Glutamatergic neuron (in vitro differentiated cells): ENCODE results near the gene LMAN1L. TPM values are rescaled to one million over a fixed set of nuclear protein-coding genes. Genes with fewer than 3 reads are reported as not detected.
A peak's percentile ranks its signal among the peaks of the same experiment; 100 is the strongest.

ENCODE experiments used
- DNase-seq: peaks from one replicate; pipeline ENCODE4 v3.0.0; 2022
- H3K27ac Mint-ChIP-seq: one replicate; pipeline ENCODE4 v1.8.0; 2020; ENCODE audit warnings: mild to moderate bottlenecking, mixed read lengths, inconsistent platforms; ENCODE audit not compliant: unreplicated experiment
- H3K27me3 Mint-ChIP-seq: one replicate; pipeline ENCODE4 v1.8.0; 2020; ENCODE audit warnings: mild to moderate bottlenecking, moderate library complexity, mixed read lengths, inconsistent platforms; ENCODE audit not compliant: unreplicated experiment
- H3K36me3 Mint-ChIP-seq: one replicate; pipeline ENCODE4 v1.8.0; 2020; ENCODE audit warnings: mild to moderate bottlenecking, mixed read lengths, inconsistent platforms; ENCODE audit not compliant: unreplicated experiment
- H3K4me1 Mint-ChIP-seq: one replicate; pipeline ENCODE4 v1.8.0; 2020; ENCODE audit warnings: mild to moderate bottlenecking, low read depth, mixed read lengths, inconsistent platforms; ENCODE audit not compliant: unreplicated experiment
- H3K4me3 Mint-ChIP-seq: one replicate; pipeline ENCODE4 v1.8.0; 2020; ENCODE audit warnings: mild to moderate bottlenecking, mixed read lengths, inconsistent platforms; ENCODE audit not compliant: unreplicated experiment
- H3K9me3 Mint-ChIP-seq: one replicate; pipeline ENCODE4 v1.8.0; 2020; ENCODE audit warnings: mild to moderate bottlenecking, moderate library complexity, mixed read lengths, inconsistent platforms; ENCODE audit not compliant: unreplicated experiment
- total RNA-seq: library from RNA; stranded (reverse); fragmentation: NEBNext Ultra II Directional; extraction: Animal tissue kit (Norgen Biotek cat#: 25700); gene quantifications from one replicate; pipeline ENCODE4 v1.2.1, GENCODE V29; 2021; ENCODE audit not compliant: unreplicated experiment
- TF ChIP-seq, protein P1 (sequence below): fragments of 200-600 bp; sonication (generic); IDR thresholded peaks from one replicate; pipeline ENCODE4 v1.5.0; 2021; ENCODE audit not compliant: partially characterized antibody, unreplicated experiment

LMAN1L gene
- total RNA-seq, 1 donor from 2014 or later: not detected

DNA sequence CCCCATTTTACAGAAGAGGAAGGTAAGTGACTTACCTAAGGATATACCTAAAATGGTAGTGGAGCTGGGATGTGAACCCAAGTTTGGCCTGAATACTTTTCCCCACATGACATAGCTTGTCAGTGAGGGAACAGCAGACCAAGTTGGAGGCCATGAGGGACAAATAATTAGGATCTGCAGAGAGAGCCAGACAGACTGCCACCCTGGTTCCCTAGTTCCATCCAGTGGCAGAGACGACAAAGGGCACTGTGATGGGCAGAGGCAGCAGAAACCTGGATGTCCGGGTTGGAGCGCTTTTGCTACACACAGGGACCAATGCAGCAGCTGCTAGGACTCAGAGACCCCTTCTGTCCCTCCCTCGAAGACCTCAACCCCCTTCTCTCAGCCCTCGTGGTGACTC lies 15.0 kb downstream of the LMAN1L start:
- DNase-seq: no peak
- Mint-ChIP-seq H3K27me3 (peaks cover 3% of the 10 kb centered on the region), H3K4me3 (no peak overlapping the region), H3K36me3 (no peaks in the 10 kb centered on the region), H3K4me1 (peaks cover 51% of the 10 kb centered on the region), H3K9me3 (peaks cover 6% of the 10 kb centered on the region), H3K27ac (peak overlapping the region; percentile 40)
- TF ChIP-seq, protein P1, sequence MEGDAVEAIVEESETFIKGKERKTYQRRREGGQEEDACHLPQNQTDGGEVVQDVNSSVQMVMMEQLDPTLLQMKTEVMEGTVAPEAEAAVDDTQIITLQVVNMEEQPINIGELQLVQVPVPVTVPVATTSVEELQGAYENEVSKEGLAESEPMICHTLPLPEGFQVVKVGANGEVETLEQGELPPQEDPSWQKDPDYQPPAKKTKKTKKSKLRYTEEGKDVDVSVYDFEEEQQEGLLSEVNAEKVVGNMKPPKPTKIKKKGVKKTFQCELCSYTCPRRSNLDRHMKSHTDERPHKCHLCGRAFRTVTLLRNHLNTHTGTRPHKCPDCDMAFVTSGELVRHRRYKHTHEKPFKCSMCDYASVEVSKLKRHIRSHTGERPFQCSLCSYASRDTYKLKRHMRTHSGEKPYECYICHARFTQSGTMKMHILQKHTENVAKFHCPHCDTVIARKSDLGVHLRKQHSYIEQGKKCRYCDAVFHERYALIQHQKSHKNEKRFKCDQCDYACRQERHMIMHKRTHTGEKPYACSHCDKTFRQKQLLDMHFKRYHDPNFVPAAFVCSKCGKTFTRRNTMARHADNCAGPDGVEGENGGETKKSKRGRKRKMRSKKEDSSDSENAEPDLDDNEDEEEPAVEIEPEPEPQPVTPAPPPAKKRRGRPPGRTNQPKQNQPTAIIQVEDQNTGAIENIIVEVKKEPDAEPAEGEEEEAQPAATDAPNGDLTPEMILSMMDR: no peak

DNA sequence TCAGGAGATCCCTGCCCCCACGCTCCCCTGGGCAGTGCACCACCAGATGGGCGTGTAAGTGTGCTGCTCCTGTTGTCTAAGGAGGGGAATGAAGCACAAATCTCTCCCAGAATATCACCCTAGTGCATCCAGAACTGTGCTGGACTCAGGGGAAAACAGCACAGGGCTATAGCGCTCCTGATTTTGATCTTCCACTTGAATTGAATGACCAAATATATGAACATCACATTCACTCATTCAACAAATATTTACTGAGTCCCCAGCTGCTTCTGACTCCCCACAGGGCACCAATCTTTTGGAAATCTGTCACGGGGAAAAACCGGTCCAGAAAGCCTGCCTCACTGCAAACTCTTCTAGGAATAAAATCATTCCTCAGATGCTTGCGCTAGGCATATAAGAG lies 16.2 kb downstream of the LMAN1L start:
- H3K4me1 Mint-ChIP-seq: peaks cover 48% of the 10 kb centered on the region
- TF ChIP-seq, protein P1: no peak
- peak overlapping the region; percentile 3 for H3K27ac Mint-ChIP-seq
- peaks cover 3% of the 10 kb centered on the region for H3K27me3 Mint-ChIP-seq
- H3K36me3 Mint-ChIP-seq: no peaks in the 10 kb centered on the region
- no peak for DNase-seq
- peak overlapping the region; percentile 55 for H3K4me3 Mint-ChIP-seq
- H3K9me3 Mint-ChIP-seq: peaks cover 6% of the 10 kb centered on the region

DNA sequence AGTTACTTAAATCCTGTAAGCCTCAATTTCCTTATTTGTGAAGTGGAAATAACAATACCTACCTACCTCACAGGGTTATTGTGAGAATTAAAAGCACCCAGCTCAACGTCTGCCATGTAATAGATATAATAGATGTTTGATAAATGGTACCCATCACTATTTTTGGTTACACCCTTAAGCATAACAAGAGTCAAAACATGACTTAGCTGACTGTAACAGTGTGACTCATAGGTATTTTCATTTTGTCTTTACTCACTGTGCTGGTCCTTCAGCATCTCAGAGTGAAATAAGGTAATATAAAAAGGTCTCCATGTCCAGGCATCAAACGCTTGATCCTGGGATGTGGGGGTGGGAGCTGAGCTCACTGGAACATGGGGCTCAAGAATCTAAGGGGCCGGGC lies 16.9 kb downstream of the LMAN1L start:
- Mint-ChIP-seq H3K4me3 (no peak overlapping the region), H3K27me3 (peaks cover 4% of the 10 kb centered on the region), H3K36me3 (no peaks in the 10 kb centered on the region), H3K4me1 (peaks cover 45% of the 10 kb centered on the region), H3K27ac (no peak overlapping the region), H3K9me3 (peaks cover 7% of the 10 kb centered on the region)
- TF ChIP-seq, protein P1: no peak
- DNase-seq: no peak

DNA sequence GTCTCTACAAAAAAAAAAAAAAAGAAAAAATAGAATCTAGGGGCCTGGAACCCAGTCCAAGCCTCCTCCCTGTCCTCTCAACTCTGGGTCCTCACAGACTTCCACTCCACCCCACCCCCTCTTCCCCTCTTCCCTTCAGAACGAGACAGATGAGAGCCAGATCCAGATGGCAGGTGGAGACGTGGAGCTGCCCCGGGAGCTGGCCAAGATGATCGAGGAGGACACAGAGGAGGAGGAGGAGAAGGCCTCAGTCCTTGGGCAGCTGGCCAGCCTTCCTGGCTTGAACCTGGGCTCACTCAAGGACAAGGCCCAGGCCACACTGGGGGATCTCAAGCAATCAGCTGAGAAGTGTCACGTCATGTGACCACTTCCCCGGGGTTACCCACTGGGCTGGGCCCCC lies 17.4 kb downstream of the LMAN1L start:
- DNase-seq: no peak
- TF ChIP-seq, protein P1: no peak
- Mint-ChIP-seq H3K4me3 (no peak overlapping the region), H3K36me3 (no peaks in the 10 kb centered on the region), H3K27ac (no peak overlapping the region), H3K9me3 (peaks cover 7% of the 10 kb centered on the region), H3K4me1 (peaks cover 41% of the 10 kb centered on the region), H3K27me3 (peaks cover 6% of the 10 kb centered on the region)

DNA sequence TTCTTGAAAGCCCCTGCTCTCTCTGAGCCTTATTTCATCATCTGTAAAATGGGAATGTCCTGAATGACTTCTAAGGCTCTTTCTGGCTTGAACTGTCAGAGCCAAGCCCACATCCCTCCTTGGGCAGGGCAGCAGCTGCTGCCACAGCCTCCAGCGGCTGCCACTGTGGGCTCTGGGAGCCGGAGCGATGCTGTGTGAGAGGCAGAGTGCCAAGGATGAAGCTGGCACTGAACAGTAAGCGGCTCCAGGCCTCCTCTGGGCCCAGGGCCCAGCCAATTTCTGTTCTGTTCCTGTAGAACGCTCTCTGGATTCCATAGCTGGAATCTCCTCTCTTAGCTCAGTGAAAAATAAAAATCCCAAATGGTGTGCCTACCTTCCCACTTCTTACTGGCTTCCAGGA lies 18.2 kb downstream of the LMAN1L start:
- Mint-ChIP-seq H3K27me3 (peaks cover 3% of the 10 kb centered on the region), H3K9me3 (peaks cover 5% of the 10 kb centered on the region), H3K4me3 (no peak overlapping the region), H3K4me1 (peaks cover 38% of the 10 kb centered on the region), H3K27ac (no peak overlapping the region), H3K36me3 (no peaks in the 10 kb centered on the region)
- TF ChIP-seq, protein P1: no peak
- no peak for DNase-seq
